Measurements from ENCODE around the gene GRAMD1A.

DNA sequence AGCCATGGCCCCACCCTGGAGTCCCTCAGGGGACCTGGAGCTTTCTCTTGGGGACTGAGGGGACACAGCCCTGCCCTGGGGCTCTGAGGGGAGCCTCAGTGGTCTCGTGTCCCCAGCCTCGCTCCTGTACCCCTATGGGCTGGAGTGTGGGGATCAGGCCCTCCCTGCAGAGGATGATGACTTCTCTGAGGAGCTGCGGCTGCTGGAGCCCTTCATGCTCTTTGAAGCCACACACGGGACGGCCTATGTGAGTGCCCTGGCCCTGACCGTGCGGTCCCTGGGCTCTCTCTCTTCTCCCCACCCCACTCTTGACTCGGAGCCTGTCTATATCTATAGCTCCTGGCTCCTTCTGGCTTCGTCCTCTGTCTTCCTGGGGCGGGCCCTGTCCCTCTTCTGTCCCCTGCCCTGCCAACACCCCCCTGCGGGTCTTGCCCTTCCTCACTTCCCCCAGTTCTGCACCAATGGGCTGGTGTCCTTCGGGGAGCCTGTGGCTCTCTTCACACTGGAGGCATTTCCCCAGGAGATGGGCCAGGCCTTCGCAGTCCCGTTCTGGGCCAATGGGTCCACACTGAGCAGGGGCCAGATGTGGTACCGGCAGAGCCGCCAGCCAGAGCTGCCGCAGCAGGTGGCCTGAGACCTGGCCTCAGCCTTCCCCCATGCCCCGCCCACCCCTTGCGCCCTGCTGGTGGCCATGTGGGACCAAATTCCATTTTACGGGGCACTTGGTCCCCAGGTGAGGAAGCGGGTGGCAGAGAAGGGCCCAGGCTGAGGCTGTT lies 74.5 kb downstream of the GRAMD1A start:
- TF ChIP-seq, protein P1, sequence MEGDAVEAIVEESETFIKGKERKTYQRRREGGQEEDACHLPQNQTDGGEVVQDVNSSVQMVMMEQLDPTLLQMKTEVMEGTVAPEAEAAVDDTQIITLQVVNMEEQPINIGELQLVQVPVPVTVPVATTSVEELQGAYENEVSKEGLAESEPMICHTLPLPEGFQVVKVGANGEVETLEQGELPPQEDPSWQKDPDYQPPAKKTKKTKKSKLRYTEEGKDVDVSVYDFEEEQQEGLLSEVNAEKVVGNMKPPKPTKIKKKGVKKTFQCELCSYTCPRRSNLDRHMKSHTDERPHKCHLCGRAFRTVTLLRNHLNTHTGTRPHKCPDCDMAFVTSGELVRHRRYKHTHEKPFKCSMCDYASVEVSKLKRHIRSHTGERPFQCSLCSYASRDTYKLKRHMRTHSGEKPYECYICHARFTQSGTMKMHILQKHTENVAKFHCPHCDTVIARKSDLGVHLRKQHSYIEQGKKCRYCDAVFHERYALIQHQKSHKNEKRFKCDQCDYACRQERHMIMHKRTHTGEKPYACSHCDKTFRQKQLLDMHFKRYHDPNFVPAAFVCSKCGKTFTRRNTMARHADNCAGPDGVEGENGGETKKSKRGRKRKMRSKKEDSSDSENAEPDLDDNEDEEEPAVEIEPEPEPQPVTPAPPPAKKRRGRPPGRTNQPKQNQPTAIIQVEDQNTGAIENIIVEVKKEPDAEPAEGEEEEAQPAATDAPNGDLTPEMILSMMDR (conservative IDR thresholded peaks at IDR 0.05), result no peak
- no peak for TF ChIP-seq ZFX (IDR thresholded peaks at IDR 0.05)
